NCI-H1930 (cell line): ENCODE measurements around the gene IL20RA.
"Not testable (repeated sequence)": the region's sequence is repeated elsewhere in the genome, so short reads cannot be mapped to it uniquely, and the experiment has no call there.

Experiments used
- DNase-seq, 2 experiments: peaks; one replicate each; lab custom pipeline; 2025; lab: John Stamatoyannopoulos, UW

The IL20RA gene

DNA sequence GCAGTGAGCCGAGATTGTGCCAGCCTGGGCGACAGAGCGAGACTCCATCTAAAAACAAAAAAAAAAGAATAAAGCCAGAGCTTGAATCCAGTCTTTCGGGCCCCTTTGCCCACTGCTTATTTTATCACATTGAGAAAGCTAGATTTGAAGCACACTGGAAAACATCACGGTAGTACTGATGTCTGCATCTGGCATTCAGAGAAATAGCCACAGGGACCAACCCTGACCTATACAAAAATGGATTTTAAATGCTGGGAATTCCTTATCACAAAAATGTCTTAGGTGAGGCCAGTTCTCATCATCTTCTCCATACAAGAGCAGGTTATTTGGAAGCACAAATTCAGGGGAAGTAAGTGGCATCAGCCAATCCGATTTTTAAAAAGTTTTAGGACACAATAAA lies 73.2 kb downstream of the IL20RA start:
- no peak for DNase-seq

DNA sequence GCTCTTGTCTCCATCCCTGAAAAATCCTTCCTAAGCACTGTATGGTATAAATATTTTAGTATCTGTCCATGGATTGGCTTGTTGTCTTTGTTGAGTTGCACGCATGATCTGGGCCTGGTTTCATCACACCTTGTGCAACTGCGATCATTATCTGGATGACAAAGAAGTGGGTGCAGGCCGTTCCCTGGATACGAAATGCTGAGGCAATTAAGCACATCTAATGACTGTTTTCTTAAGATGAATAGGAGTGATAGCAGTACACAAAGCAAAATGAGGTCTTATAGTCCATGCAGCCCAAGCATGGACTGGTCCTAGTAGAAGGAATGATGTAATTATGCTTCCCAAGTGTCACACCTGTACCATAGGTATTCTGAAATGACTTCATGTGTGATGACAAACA lies 74.8 kb downstream of the IL20RA start:
- peak; percentile 91 to 94 for DNase-seq

DNA sequence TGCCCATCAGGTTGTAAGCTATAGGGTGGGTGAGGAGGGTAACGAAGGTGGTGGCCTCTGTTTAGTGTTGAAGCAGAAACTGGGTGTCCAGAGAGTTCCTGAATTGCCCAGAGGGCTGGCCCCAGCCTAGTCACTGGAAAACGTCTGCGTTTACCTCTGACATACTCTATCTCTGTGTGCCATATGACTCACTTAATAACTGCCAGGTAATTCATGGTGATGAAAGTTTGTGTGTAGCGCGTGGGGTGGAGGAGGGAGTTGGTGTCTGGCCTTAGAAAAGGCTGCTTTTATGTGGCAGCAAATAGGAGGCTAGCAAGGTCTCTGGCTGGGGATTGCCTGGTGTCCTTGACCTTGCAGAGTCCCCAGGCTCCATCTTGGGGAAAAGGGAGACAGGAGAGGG lies 75.3 kb downstream of the IL20RA start:
- peak; percentile 70 to 85 for DNase-seq

DNA sequence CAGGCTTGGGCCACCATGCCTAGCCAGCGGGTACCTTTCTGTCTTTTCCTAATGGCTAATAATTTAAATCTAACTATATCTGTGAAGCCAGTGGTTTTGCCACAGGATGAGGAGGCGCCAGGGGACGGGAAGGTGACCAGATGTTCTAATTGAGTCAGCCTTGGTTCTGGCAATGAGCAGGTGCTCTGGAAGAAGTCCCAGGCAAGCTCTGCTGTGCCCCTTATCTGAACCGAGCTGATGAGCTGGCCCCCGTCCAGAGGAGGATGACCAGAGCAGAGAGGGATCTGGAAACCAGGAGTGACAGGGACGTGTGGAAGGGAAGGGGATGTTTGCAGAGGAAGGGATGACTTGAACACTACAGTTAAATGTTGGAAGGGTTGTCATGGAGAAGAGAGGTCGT lies 75.9 kb downstream of the IL20RA start:
- no peak for DNase-seq

DNA sequence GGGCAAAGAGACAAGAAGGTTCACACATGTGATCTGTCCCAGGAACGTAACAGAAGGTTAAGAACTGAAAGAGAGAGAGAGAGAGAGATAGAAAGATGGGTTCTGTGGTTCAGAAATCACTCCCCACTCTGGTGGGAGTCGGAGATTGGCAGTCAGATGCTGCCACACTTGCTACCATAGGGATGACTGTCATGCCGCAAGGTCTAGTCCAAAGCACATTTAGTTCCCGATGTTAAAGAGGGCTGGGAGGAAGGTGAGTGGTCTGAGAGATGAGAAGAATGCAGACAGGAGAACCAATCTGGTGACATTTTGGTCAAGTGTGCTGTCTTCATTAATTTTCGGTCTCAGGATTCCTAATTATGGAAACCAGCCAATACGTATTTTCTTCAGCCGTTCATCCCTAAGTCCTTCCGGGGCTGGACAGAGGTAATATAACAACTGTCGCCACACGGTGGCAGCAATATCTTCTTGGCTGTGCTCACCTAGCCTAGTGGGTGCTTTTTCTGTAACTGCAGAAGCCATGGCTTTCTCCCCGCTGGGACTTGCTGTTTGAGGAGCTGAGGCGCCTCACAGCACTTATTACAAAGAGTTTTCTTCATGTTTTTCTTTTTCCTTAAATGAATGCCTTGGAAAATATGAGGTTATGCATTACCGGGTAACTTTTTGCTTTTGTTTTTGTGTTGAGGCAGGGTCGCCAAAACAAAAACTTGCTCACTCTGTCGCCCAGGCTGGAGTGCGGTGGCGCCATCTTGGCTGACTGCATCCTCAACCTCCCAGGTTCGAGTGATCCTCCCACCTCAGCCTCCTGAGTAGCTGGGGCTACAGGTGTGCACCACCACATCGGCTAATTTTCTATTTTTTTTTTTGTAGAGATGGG lies 76.7 kb downstream of the IL20RA start:
- peak; percentile 80 to 89 for DNase-seq

DNA sequence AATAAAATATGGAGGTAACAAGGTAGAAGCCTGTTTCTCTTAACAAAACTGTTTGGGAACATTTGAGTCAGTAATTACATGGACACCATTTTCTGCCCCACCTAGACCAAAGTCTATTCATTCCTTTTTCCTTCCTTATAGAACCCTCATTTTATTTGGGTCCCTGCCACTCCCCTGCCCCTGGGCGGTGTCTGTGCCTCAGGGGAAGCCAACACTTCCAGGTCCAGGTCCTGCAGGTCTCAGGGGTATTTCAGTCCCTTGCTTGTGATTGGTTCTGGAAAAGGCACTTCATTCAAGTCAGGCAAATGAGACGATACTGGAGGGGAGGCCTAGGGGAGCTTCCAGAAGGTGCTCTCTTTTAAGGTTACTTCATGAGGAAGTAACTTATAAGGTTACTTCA lies 80.4 kb downstream of the IL20RA start:
- DNase-seq = no peak

DNA sequence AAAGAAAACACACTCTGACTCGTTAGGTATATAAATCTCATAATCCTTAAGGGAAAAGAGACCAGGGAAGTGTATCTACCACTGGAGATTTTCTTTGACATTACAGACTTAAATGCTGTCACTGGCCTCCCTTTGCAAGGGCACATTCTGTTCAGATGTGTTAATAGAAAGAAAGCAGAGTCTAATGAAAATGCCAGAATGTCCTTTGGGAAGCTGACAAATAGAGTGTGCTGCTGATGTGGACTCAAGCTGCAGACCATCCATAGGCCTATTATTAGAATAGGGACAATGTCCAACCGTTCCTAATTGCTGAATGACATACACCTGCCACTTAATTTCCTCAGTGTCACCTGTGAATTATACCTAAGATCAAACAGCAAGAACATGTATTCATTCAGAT lies 81.5 kb downstream of the IL20RA start:
- DNase-seq = peak; percentile 78

DNA sequence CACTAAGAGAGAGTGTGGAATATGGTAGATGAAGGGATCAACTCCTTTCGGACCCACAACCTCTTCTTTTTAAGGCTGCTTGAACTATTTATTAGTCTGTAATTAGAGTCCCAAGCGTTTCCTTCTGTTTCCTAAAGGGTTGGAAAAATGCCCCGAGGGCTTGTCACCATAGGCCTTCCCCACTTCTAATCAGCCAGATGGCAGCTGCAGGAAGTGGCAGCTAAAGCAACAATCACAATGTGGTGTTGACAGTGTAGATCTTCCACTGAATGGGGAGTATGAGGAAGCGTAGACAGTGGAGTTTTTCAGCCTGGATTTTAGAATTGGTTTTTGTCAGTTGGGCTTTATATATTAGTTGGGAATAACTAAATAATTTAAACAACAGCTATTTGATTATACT lies 82.1 kb downstream of the IL20RA start:
- peak; percentile 88 to 91 for DNase-seq

DNA sequence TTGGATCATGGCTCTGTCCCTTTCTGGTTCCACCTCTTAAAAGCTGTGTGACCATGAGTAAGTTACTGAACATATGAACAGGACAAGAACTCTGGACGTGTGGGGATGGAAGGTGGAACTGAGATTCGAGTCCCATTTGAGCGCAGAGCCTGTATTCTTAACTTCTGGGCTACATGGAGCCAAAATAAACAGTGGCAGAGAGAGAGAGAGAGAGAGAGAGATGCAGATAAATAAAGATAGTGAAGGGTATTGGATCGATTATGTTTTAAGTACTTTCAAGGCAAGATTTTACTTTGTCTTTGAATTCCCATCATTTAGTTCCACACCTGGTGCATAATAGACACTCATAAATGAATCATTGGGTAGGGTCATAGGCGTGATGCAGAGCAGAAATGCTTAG lies 82.9 kb downstream of the IL20RA start:
- DNase-seq = peak in 1 of 2 experiments; percentile 36

DNA sequence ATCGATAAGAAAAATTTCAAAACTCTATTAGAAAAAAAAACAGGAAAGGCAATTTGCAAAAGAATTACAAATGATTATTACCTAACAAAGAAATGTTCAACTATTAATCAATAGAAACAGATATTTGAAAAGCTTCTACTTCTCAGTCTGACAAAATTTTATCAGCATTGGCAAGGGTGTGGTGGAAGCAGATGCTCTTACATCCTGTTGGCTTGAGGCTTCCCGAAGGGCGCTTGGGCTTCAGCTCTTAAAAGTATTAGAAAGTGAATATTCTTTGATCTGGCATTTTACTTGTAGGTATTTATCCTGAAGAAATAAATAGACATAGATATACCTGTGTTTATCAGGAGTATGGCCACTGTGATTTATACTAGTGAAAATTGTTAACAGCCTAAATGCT lies 84.0 kb downstream of the IL20RA start:
- no peak for DNase-seq

DNA sequence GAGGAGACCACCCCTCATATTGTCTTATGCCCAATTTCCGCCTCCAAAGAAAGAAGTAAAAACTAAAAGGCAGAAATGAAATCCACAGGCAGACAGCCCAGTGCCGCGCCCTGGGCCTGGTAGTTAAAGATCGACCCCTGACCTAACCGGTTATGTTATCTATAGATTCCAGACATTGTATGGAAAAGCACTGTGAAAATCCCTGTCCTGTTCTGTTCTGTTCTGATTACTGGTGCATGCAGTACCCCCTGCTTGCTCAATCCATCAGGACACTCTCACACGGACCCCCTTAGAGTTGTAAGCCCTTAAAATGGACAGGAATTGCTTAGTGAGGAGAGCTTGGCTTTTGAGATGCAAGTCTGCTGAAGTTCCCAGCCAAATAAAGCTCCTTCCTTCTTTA lies 84.8 kb downstream of the IL20RA start:
- DNase-seq = not testable (repeated sequence)

DNA sequence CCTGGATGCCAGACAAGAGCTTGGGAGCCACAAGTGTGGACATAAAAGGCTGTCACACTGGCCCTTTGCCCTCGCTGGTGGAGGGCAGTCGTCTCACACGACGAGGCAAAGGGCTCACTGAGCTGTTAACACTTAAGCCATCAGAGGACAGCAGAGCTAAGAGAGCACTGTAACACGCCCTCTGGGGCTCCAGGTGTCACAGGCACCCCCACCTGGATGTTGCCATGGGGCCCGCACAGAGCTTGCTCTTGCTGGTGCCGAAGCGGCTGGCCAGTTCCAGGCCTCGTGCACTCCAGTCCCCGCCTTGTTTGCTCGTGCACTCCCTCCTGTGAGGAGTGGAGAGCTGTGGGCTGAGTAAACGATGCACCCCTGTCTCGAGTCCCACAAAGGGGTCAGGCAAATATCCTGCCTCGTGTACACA lies 85.3 kb downstream of the IL20RA start:
- peak; percentile 59 to 75 for DNase-seq

DNA sequence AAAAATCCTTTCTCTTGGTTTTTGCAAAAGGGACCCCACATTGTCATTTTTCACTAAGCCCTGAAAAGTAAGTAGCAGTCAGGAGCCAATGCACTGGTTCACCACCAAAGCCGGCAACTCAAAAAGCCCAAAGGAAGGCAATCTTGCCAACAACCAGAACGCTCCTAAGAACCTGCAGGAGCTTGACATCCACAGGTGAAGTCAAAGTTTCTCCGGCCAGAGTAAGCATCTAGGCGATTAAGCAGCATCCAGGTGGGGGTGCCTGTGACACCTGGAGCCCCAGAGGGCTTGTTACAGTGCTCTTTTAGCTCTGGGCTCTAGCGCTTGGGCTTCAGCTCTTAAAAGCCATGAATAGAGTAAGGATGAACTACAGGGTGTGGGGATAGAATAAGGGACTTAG lies 86.6 kb downstream of the IL20RA start:
- no peak for DNase-seq

DNA sequence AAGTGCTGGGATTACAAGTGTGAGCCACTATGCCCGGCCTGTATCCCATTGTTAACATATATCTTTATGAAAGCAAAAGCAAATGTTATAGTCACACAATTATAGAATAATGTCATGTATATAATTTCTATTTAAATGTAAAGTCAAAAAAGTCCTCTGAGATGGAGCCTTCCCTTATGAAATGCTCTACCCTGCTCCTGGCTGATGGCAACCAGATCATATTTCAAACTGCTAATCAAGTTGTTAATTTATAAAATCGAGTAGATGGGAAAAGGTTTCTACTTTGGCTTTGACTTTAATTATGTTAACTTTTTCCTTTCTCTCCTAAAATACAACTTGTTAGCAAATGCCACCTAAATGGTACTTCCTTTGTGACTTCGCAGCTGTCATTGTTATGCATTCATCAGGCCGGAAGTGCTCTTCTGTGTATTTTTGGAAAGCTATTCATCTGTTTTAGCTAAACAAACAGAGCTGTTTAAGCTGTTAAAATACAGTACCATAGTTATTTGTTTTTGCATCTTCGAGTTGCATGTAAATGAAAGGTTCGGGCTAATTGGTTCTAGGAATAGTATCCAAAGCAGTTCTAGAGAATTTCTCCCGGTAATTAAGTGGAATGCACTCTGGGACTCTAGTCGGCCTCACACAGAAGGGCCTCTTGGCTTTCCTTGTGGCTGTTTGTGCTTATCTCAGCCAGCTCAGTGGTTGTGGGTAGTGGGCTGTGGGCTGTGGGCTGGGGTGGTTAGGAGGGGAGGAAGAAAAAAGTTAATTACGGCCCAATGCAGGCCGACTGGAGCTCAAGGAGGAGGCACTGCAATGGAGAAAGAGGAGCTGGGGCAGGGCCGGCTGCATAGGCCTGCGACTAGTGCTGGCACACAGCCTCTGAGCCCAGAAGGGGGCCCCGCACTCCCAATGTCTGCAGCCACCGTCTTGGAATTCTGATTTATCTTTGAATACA lies 87.9 kb downstream of the IL20RA start:
- peak; percentile 53 to 75 for DNase-seq

DNA sequence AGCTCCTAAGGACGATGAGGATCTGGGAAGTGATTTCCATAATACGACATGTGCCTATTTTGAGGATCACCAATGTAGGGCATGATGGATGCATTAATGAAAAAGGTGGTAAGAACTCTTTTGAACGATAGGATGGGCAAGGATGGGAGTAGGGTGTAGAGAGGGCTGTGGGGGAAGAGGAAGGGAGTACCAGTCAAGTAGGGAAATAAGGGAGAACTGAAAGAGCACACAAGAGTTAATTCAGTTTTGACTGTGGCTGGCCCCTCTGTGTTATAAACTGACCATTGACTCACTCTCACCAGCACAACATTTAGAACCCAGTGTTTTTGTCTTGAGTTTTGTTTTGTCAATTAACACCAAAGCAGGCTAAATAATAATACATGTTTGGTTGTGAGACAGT lies 89.6 kb downstream of the IL20RA start:
- DNase-seq = no peak

DNA sequence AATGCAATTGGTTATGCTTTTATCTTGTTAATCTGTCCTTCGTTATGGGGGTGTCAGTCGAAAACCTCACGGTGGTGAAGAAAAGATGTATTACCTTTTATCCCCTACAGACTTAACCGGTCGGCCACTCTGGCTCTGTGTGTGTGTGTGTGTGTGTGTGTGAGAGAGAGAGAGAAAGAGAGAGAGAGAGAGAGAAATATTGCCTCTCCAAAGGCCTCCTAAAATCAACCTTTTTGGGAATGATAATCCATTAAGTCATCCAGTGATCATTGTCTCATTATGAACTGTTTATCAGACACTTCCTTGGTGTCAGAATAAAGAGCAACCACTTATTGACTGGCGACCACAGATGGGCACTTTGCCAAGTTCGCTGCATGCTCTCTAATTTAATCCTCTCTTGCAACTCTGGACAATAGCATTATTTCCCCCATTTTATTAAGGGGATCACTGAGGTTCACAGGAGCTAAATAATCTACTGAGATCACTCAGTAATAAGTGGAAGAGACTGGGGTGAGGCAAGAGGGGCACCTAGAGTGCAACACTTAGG lies 92.0 kb downstream of the IL20RA start:
- no peak for DNase-seq

DNA sequence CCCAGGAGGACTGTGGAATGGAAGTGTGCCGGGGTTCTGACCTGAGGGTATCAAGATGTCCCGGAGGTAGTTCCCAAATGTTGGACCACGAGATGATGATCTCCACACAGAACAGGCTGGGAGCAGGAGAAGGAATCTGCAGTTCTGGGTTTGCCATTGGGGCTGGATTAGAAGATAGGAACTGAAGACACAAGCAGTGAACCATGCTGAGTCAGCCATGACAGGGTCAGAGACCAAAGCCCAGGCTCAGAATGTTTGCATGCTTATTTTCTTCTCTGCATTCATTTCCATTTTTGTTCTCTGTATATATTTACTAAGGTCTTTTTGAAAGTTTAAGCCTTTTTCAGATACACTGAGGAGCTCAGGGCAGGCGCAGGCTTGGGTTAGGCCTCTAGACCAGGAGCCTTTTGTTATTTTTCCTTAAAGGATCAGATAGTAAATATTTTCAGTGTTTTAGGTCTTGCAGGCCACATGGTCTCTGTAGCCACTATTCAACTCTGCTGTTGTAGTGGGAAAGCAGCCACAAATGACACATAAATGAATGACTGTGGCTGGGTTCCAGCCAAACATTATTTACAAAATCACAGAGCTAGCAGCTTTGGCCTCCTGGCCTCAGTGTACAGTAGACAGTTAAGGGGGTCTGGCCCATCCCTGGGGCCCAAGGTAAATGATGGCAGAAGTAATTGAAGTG lies 94.2 kb downstream of the IL20RA start:
- no peak for DNase-seq
